Peyer's patch (tissue), 4 donors: Measurements from ENCODE around the gene WHRN. TPM values are rescaled to one million over a fixed set of nuclear protein-coding genes. Genes with fewer than 3 reads are reported as not detected.
A peak's percentile ranks its signal among the peaks of the same experiment; 100 is the strongest.

Source experiments
- DNase-seq, 3 donors: peaks; one replicate each; pipeline ENCODE4 v3.0.0-alpha.2; 2017 to 2019
- H3K27ac ChIP-seq, 4 donors: fragments of 200-600 bp; sonication (generic); one replicate each; pipeline ENCODE4 v1.5.1; 2016 to 2019
- H3K27me3 ChIP-seq, 2 donors: fragments of 200-600 bp; sonication (generic); one replicate each; pipeline ENCODE4 v1.5.1; 2019
- H3K36me3 ChIP-seq, 3 donors: fragments of 200-600 bp; sonication (generic); one replicate each; pipeline ENCODE4 v1.5.1; 2016 to 2019
- H3K4me1 ChIP-seq, 4 donors: fragments of 200-600 bp; sonication (generic); one replicate each; pipeline ENCODE4 v1.5.1; 2016 to 2019
- H3K4me3 ChIP-seq, 4 donors: fragments of 200-600 bp; sonication (generic); 1 replicate in 3 of 4; 2 replicates in 1 of 4; pipeline ENCODE4 v1.5.1; 2016 to 2019; ENCODE audit warnings: mild to moderate bottlenecking in 1 of 4
- H3K9me3 ChIP-seq, 4 donors: fragments of 200-600 bp; sonication (generic); one replicate each; pipeline ENCODE4 v1.5.1; 2016 to 2019; ENCODE audit warnings: mild to moderate bottlenecking in 1 of 4
- POLR2A ChIP-seq, 2 donors: fragments of 450-650 bp; IDR thresholded peaks; one replicate each; pipeline ENCODE4 v1.5.1; 2017; ENCODE audit warnings: antibody characterized with exemption in 2 of 2, mild to moderate bottlenecking in 2 of 2, moderate library complexity in 2 of 2
- total RNA-seq, 4 donors: library from RNA; depleted of rRNA; stranded (reverse); fragments of >200 nt; gene quantifications; one replicate each; pipeline ENCODE4 v1.1.0, GENCODE V29; 2016
- TF ChIP-seq, protein P1 (sequence below), 6 experiments: fragments of 450-650 bp in 4 of 6; fragments of 200-600 bp in 2 of 6; sonication (generic) in 1 of 6; IDR thresholded peaks; one replicate each; pipeline ENCODE4 v1.5.1; 2017 to 2019; ENCODE audit warnings: antibody characterized with exemption in 6 of 6, mild to moderate bottlenecking in 3 of 6, moderate library complexity in 1 of 6

The WHRN gene
- total RNA-seq, 4 donors from 2014 or later: 10.7 to 35.5 (median 15.3) TPM

DNA sequence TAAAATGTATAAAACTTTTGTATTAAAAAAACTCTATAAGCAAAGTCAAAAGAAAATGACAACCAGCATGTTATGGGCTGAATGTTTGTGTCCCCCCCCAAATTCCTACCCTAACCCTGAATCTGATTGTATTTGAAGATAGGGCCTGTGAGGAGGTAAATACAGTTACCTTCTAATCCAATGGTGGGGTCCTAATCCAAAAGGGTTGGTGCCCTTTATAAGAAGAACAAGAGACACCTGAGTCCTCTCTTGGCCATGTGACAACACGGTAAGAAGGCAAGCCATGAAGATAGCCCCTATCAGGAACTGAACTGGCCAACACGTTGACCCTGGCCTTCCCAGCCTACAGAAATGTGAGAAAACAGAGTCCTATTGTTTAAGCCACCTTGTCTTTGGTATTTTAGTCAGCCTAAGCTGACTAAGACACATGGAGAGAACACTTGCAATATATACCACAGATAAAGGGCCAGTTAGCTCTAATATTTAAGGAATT is 67.8 kb downstream of the WHRN start:
- H3K36me3 ChIP-seq: no peaks in the 10 kb centered on the region
- no peaks in the 10 kb centered on the region for H3K27me3 ChIP-seq
- H3K27ac ChIP-seq: no peak overlapping the region
- no peaks in the 10 kb centered on the region for H3K9me3 ChIP-seq
- no peak for DNase-seq
- H3K4me3 ChIP-seq: no peak overlapping the region
- no peak for TF ChIP-seq POLR2A (IDR thresholded peaks at IDR 0.05)
- TF ChIP-seq, protein P1, sequence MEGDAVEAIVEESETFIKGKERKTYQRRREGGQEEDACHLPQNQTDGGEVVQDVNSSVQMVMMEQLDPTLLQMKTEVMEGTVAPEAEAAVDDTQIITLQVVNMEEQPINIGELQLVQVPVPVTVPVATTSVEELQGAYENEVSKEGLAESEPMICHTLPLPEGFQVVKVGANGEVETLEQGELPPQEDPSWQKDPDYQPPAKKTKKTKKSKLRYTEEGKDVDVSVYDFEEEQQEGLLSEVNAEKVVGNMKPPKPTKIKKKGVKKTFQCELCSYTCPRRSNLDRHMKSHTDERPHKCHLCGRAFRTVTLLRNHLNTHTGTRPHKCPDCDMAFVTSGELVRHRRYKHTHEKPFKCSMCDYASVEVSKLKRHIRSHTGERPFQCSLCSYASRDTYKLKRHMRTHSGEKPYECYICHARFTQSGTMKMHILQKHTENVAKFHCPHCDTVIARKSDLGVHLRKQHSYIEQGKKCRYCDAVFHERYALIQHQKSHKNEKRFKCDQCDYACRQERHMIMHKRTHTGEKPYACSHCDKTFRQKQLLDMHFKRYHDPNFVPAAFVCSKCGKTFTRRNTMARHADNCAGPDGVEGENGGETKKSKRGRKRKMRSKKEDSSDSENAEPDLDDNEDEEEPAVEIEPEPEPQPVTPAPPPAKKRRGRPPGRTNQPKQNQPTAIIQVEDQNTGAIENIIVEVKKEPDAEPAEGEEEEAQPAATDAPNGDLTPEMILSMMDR (IDR thresholded peaks at IDR 0.05): no peak
- no peaks in the 10 kb centered on the region for H3K4me1 ChIP-seq

DNA sequence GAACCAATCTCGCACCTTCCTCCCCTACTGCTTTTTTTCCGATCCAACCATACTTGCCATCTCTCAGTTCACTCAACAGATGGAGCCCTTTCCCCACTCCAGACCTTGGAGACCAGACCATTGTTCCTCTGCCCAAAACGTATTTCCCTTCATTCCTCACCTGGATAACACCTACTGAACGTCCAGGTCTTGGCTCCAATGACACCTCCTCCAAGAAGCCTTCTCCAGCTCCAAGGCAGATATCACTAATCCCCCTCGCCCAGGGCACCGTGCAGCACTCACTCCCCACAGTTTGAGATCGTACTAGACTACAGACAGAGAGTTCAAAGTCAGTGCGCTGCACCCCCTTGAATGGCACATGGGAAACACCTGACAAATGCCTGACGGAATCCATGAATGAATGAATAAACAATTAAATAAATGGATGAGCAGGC is 70.4 kb downstream of the WHRN start:
- Histone ChIP-seq H3K4me1 (no peaks in the 10 kb centered on the region), H3K36me3 (no peaks in the 10 kb centered on the region), H3K27me3 (no peaks in the 10 kb centered on the region), H3K4me3 (no peak overlapping the region), H3K27ac (no peak overlapping the region), H3K9me3 (no peaks in the 10 kb centered on the region)
- DNase-seq: peak in 1 of 3 donors; percentile 19
- TF ChIP-seq, protein P1 (IDR thresholded peaks at IDR 0.05): peak in 4 of 6 experiments; percentile 42 to 52 (median 44)
- TF ChIP-seq POLR2A (IDR thresholded peaks at IDR 0.05): no peak

DNA sequence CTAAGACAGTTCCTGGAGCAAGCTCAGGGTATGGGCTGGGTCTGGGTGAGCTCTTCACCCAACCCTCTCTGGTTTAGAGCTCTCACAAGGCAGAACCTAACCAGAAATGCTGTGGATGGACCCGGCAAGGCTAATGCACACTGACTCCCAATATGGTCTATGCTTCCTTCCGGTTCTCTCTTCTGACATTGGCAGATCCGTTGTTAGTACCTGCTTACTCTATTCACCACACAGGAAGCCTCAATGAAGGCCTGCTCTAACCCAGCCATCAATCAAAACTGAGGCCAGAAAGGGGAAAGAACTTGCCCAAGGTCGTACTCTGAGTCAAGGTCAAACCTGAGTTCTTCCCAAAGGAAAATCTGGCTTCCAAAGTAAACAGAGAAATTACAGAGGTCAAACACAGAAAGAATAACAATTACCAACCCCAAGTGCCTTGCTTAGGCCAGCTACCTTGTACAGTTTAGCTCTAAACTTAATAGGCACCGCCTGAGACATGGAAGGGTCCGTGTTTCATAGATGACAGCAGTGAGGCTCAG is 71.5 kb downstream of the WHRN start:
- no peaks in the 10 kb centered on the region for H3K36me3 ChIP-seq
- no peak overlapping the region for H3K27ac ChIP-seq
- no peak overlapping the region for H3K4me3 ChIP-seq
- H3K4me1 ChIP-seq: no peaks in the 10 kb centered on the region
- no peaks in the 10 kb centered on the region for H3K27me3 ChIP-seq
- DNase-seq: peak in 1 of 3 donors; percentile 15
- TF ChIP-seq, protein P1 (IDR thresholded peaks at IDR 0.05): no peak
- TF ChIP-seq POLR2A (IDR thresholded peaks at IDR 0.05): no peak
- no peaks in the 10 kb centered on the region for H3K9me3 ChIP-seq

DNA sequence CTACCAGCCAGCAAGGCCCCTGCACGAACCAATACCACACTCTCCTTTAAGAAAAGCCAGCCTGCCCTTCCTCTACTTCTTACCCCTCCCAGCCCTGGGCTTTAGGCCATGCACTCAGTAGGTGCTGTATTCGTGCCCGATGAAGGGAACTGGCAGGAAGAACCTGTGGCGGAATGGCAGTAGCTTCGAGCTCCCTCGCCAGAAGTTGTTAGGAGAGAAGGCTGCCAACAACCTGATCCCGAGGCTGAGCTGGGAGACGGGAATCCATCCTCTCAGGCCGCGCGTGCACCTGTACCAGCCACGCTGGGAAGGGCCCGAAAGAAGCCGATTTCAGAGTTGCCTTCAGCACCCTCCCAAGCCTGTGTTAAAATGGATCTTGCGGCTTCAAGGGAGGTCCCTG is 72.2 kb downstream of the WHRN start:
- no peaks in the 10 kb centered on the region for H3K36me3 ChIP-seq
- TF ChIP-seq, protein P1 (IDR thresholded peaks at IDR 0.05): no peak
- TF ChIP-seq POLR2A (IDR thresholded peaks at IDR 0.05): no peak
- no peaks in the 10 kb centered on the region for H3K9me3 ChIP-seq
- no peak overlapping the region for H3K4me3 ChIP-seq
- no peak overlapping the region for H3K27ac ChIP-seq
- no peaks in the 10 kb centered on the region for H3K4me1 ChIP-seq
- DNase-seq: peak in 1 of 3 donors; percentile 28
- H3K27me3 ChIP-seq: no peaks in the 10 kb centered on the region

DNA sequence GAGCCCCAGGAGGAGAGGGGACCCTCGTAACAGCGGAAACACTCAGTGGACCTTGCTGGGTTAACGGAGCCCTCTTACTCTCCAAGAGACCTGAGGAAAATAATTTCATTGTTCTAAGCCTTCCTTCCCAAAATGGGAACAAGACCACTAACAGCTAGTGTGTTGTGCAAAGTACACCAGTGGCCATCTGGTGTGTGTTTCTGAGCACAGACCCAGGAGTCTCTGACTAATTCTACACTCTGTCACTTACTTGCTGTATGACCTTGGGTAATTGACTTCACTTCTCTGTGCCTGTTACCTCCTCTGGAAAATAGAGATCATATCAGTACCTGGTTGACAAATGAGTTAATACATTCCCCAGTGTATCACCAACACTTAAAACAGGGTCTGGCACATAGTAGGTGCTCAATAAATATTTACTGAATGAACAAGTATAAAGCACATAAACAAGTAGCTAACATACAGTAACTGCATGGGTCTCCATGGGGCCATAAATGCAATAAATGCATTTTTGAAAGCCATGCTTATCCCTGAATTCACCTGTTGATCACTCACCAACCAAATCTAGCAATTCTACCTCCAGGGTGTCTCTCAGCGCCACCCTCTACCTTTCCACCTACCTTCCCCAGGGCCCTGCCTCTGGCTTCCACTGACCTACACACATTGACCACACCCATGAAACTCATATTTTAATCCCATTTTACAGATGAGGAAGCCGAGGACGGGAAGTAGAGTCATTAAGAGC is 72.8 kb downstream of the WHRN start:
- H3K4me1 ChIP-seq: no peaks in the 10 kb centered on the region
- H3K9me3 ChIP-seq: no peaks in the 10 kb centered on the region
- no peak overlapping the region for H3K4me3 ChIP-seq
- DNase-seq: no peak
- no peaks in the 10 kb centered on the region for H3K27me3 ChIP-seq
- no peaks in the 10 kb centered on the region for H3K36me3 ChIP-seq
- H3K27ac ChIP-seq: no peak overlapping the region
- TF ChIP-seq, protein P1 (IDR thresholded peaks at IDR 0.05): no peak
- TF ChIP-seq POLR2A (IDR thresholded peaks at IDR 0.05): no peak
